GM12878 (cell line): ENCODE measurements around the gene BLNK. TPM values are rescaled to one million over a fixed set of nuclear protein-coding genes. Genes with fewer than 3 reads are reported as not detected.

Experiments
- CEBPB ChIP-seq, 2 experiments: fragments of 150-350 bp in 1 of 2; IDR thresholded peaks; 2 replicates each; pipeline ENCODE4 v1.6.1; 2012 to 2014; ENCODE audit warnings: low read depth in 2 of 2, low read length in 2 of 2, borderline replicate concordance in 1 of 2, inconsistent platforms in 1 of 2
- IKZF1 ChIP-seq: fragments of 450-650 bp; conservative IDR thresholded peaks from 2 replicates; pipeline ENCODE4 v1.6.1; 2017; ENCODE audit warnings: antibody characterized with exemption, mild to moderate bottlenecking
- IKZF2 ChIP-seq, 2 experiments: fragments of 450-650 bp; IDR thresholded peaks; 2 replicates each; pipeline ENCODE4 v1.6.1; 2017; ENCODE audit warnings: mild to moderate bottlenecking in 2 of 2, moderate library complexity in 2 of 2
- JUNB ChIP-seq: IDR thresholded peaks from 2 replicates; pipeline ENCODE4 v1.6.1; 2016; ENCODE audit warnings: antibody characterized with exemption, mild to moderate bottlenecking
- KAT2A ChIP-seq: conservative IDR thresholded peaks from 2 replicates; pipeline ENCODE4 v1.6.1; 2011; ENCODE audit warnings: low read depth, low read length; ENCODE audit not compliant: control insufficient read depth
- MEF2B ChIP-seq: fragments of 450-650 bp; IDR thresholded peaks from 2 replicates; pipeline ENCODE4 v1.6.1; 2018; ENCODE audit warnings: mild to moderate bottlenecking, moderate library complexity; ENCODE audit not compliant: partially characterized antibody, poor library complexity, severe bottlenecking
- NBN ChIP-seq: fragments of 450-650 bp; IDR thresholded peaks from 2 replicates; pipeline ENCODE4 v1.6.1; 2016
- POLR2A ChIP-seq: IDR thresholded peaks from 2 replicates; pipeline ENCODE4 v1.6.1; 2011; ENCODE audit warnings: low read depth, mild to moderate bottlenecking, low read length
- POLR2AphosphoS2 ChIP-seq: IDR thresholded peaks from 2 replicates; pipeline ENCODE4 v1.6.1; 2011; ENCODE audit warnings: low read depth, mild to moderate bottlenecking, low read length, improper control_type of control experiment, moderate library complexity
- PRDM15 ChIP-seq: fragments of 450-650 bp; formaldehyde crosslinking; IDR thresholded peaks from 2 replicates; pipeline ENCODE4 v1.4.0; 2020; ENCODE audit warnings: mild to moderate bottlenecking, moderate library complexity
- RAD51 ChIP-seq: fragments of 450-650 bp; IDR thresholded peaks from 2 replicates; pipeline ENCODE4 v1.6.1; 2016; ENCODE audit warnings: moderate library complexity, mild to moderate bottlenecking, inconsistent platforms
- RFX5 ChIP-seq: IDR thresholded peaks from 2 replicates; pipeline ENCODE4 v1.6.1; 2011; ENCODE audit warnings: low read depth, low read length, improper control_type of control experiment
- SMARCA5 ChIP-seq: fragments of 450-650 bp; IDR thresholded peaks from 2 replicates; pipeline ENCODE4 v1.6.1; 2017; ENCODE audit warnings: mild to moderate bottlenecking
- SUZ12 ChIP-seq: fragments of 200-600 bp; sonication (generic); IDR thresholded peaks from one replicate; pipeline ENCODE4 v1.6.1; 2018; ENCODE audit warnings: antibody characterized with exemption, mild to moderate bottlenecking; ENCODE audit not compliant: unreplicated experiment
- TCF12 ChIP-seq: IDR thresholded peaks from 2 replicates; pipeline ENCODE4 v1.6.1; 2011; ENCODE audit warnings: low read depth, mild to moderate bottlenecking, low read length
- WRNIP1 ChIP-seq: IDR thresholded peaks from 2 replicates; pipeline ENCODE4 v1.6.1; 2011; ENCODE audit warnings: low read depth, low read length, improper control_type of control experiment, borderline replicate concordance
- ZBTB33 ChIP-seq: fragments of 450-650 bp; IDR thresholded peaks from 2 replicates; pipeline ENCODE4 v1.6.1; 2017; ENCODE audit warnings: mild to moderate bottlenecking
- ZNF592 ChIP-seq: fragments of 450-650 bp; IDR thresholded peaks from 2 replicates; pipeline ENCODE4 v1.6.1; 2017; ENCODE audit warnings: mild to moderate bottlenecking, moderate library complexity
- ZSCAN29 ChIP-seq: fragments of 450-650 bp; IDR thresholded peaks from 2 replicates; pipeline ENCODE4 v1.6.1; 2017; ENCODE audit warnings: mild to moderate bottlenecking, moderate library complexity
- polyA plus RNA-seq, 11 experiments: library from polyadenylated mRNA; depleted of rRNA in 4 of 11; unstranded in 6 of 11; stranded (reverse) in 5 of 11; fragments of >200 nt; fragmentation: Nextera tagmentation in 4 of 11; fragmentation: Illumina TruSeq in 1 of 11; extraction: Ambion mirVana in 4 of 11; extraction: Trizol in 1 of 11; gene quantifications; 1 replicate in 1 of 11; 2 replicates in 10 of 11; pipeline versions ENCODE4 v1.2.1 to v1.2.3, GENCODE V29; 2011 to 2016; ENCODE audit warnings: inconsistent platforms in 2 of 11, missing spikeins in 2 of 11, low read depth in 1 of 11
- total RNA-seq, 4 experiments: library from RNA; depleted of rRNA in 3 of 4; stranded (reverse); fragments of >200 nt in 3 of 4; fragmentation: Illumina TruSeq in 1 of 4; extraction: Trizol in 1 of 4; gene quantifications; 2 replicates each; pipeline versions ENCODE4 v1.2.1 to v1.2.3, GENCODE V29; 2013 to 2021

The BLNK gene
- total and polyA plus RNA-seq, 10 of the 15 experiments (the other 5 are each of a cell fraction or from before 2014, with no cell fraction given): 79.5 to 201 (median 139) TPM

GRCh38 chr10:96288151-96288621 lies 16.8 kb upstream of the BLNK start (continued):
- TF ChIP-seq ZBTB33: no peak
- no peak for TF ChIP-seq MEF2B
- TF ChIP-seq RAD51: no peak
- no peak for TF ChIP-seq SUZ12
- peak in 1 of 2 experiments; percentile 42; a peak in 2 of 4 replicates for TF ChIP-seq IKZF2 (IDR thresholded peaks at IDR 0.05)
- no peak for TF ChIP-seq TCF12
- peak; percentile 66 for TF ChIP-seq JUNB
- TF ChIP-seq ZNF592: 0 out of 2 replicates have a peak, but pooled peaks have one; percentile 33
- TF ChIP-seq PRDM15 (CRISPR knock-in tag): no peak
- no peak for TF ChIP-seq ZSCAN29
- TF ChIP-seq POLR2AphosphoS2: no peak; the same call in 1 of the 2 replicates
- no peak for TF ChIP-seq IKZF1
- TF ChIP-seq CEBPB (IDR thresholded peaks at IDR 0.05; ENCODE audit: borderline replicate concordance in 1 of 2, low read depth in 2 of 2, low read length in 2 of 2): no peak
- no peak for TF ChIP-seq POLR2A
- no peak for TF ChIP-seq RFX5
- TF ChIP-seq SMARCA5: no peak
- TF ChIP-seq NBN: 0 out of 2 replicates have a peak, but pooled peaks have one; percentile 5
- TF ChIP-seq KAT2A: no peak
- TF ChIP-seq WRNIP1: no peak
